GM12878 (cell line): Measurements from ENCODE around the gene TBC1D32. TPM values are rescaled to one million over a fixed set of nuclear protein-coding genes. Genes with fewer than 3 reads are reported as not detected.

Experiments used
- CBX3 ChIP-seq: fragments of 200-600 bp; sonication (generic); IDR thresholded peaks from 2 replicates; pipeline ENCODE4 v1.6.1; 2016; ENCODE audit warnings: low read depth, borderline replicate concordance
- DPF2 ChIP-seq: fragments of 450-650 bp; IDR thresholded peaks from 2 replicates; pipeline ENCODE4 v1.6.1; 2017; ENCODE audit warnings: mild to moderate bottlenecking
- FOXK2 ChIP-seq: fragments of 450-650 bp; IDR thresholded peaks from 2 replicates; pipeline ENCODE4 v1.6.1; 2017; ENCODE audit warnings: mild to moderate bottlenecking, moderate library complexity
- GATAD2B ChIP-seq: fragments of 450-650 bp; conservative IDR thresholded peaks from 2 replicates; pipeline ENCODE4 v1.6.1; 2017; ENCODE audit warnings: low read depth, mild to moderate bottlenecking, moderate library complexity
- HDAC6 ChIP-seq: fragments of 200-600 bp; sonication (generic); IDR thresholded peaks from one replicate; pipeline ENCODE4 v1.8.0; 2017; ENCODE audit warnings: antibody characterized with exemption; ENCODE audit not compliant: unreplicated experiment
- IKZF1 ChIP-seq: fragments of 450-650 bp; conservative IDR thresholded peaks from 2 replicates; pipeline ENCODE4 v1.6.1; 2017; ENCODE audit warnings: antibody characterized with exemption, mild to moderate bottlenecking
- LARP7 ChIP-seq: fragments of 450-650 bp; IDR thresholded peaks from 2 replicates; pipeline ENCODE4 v1.6.1; 2017; ENCODE audit warnings: mild to moderate bottlenecking
- MYB ChIP-seq: fragments of 150-350 bp; IDR thresholded peaks from 2 replicates; pipeline ENCODE4 v1.6.1; 2014; ENCODE audit warnings: mild to moderate bottlenecking, low read depth, low read length, borderline replicate concordance
- PAX5 ChIP-seq: IDR thresholded peaks from 2 replicates; pipeline ENCODE4 v1.6.1; 2011; ENCODE audit warnings: low read depth, low read length, borderline replicate concordance
- RAD51 ChIP-seq: fragments of 450-650 bp; IDR thresholded peaks from 2 replicates; pipeline ENCODE4 v1.6.1; 2016; ENCODE audit warnings: moderate library complexity, mild to moderate bottlenecking, inconsistent platforms
- RUNX3 ChIP-seq: IDR thresholded peaks from 2 replicates; pipeline ENCODE4 v1.6.1; 2012; ENCODE audit warnings: low read length, inconsistent platforms
- TARDBP ChIP-seq: IDR thresholded peaks from 2 replicates; pipeline ENCODE4 v1.6.1; 2016; ENCODE audit warnings: borderline replicate concordance
- TBL1XR1 ChIP-seq: IDR thresholded peaks from 2 replicates; pipeline ENCODE4 v1.6.1; 2012; ENCODE audit warnings: low read depth, low read length, improper control_type of control experiment
- ZBED1 ChIP-seq: IDR thresholded peaks from 2 replicates; pipeline ENCODE4 v1.6.1; 2016; ENCODE audit warnings: borderline replicate concordance
- polyA plus RNA-seq, 11 experiments: library from polyadenylated mRNA; depleted of rRNA in 4 of 11; unstranded in 6 of 11; stranded (reverse) in 5 of 11; fragments of >200 nt; fragmentation: Nextera tagmentation in 4 of 11; fragmentation: Illumina TruSeq in 1 of 11; extraction: Ambion mirVana in 4 of 11; extraction: Trizol in 1 of 11; gene quantifications; 1 replicate in 1 of 11; 2 replicates in 10 of 11; pipeline versions ENCODE4 v1.2.1 to v1.2.3, GENCODE V29; 2011 to 2016; ENCODE audit warnings: inconsistent platforms in 2 of 11, missing spikeins in 2 of 11, low read depth in 1 of 11
- total RNA-seq, 4 experiments: library from RNA; depleted of rRNA in 3 of 4; stranded (reverse); fragments of >200 nt in 3 of 4; fragmentation: Illumina TruSeq in 1 of 4; extraction: Trizol in 1 of 4; gene quantifications; 2 replicates each; pipeline versions ENCODE4 v1.2.1 to v1.2.3, GENCODE V29; 2013 to 2021
- TF ChIP-seq, protein P1 (sequence below), 3 experiments: IDR thresholded peaks in 2 of 3; conservative IDR thresholded peaks in 1 of 3; 2 replicates each; pipeline ENCODE4 v1.5.1; 2011; ENCODE audit warnings: low read depth in 3 of 3, low read length in 3 of 3, mild to moderate bottlenecking in 3 of 3, control low read depth in 2 of 3, moderate library complexity in 2 of 3, inconsistent platforms in 1 of 3, mixed read lengths in 1 of 3; ENCODE audit not compliant: control insufficient read depth in 2 of 3, insufficient read depth in 1 of 3; ENCODE audit errors: extremely low read depth in 1 of 3
- TF ChIP-seq, protein P2 (sequence below): fragments of 450-650 bp; IDR thresholded peaks from 2 replicates; pipeline ENCODE4 v1.6.1; 2017; ENCODE audit warnings: low read depth, mild to moderate bottlenecking, moderate library complexity
- TF ChIP-seq, protein P3 (sequence below): fragments of 150-350 bp; IDR thresholded peaks from 2 replicates; pipeline ENCODE4 v1.6.1; 2014; ENCODE audit warnings: mild to moderate bottlenecking, low read depth, low read length
- TF ChIP-seq, protein P4 (sequence below): IDR thresholded peaks from 2 replicates; pipeline ENCODE4 v1.6.1; 2012; ENCODE audit warnings: low read depth, low read length, improper control_type of control experiment
- TF ChIP-seq, protein P5 (sequence below): fragments of 450-650 bp; conservative IDR thresholded peaks from 2 replicates; pipeline ENCODE4 v1.6.1; 2017; ENCODE audit warnings: mild to moderate bottlenecking, moderate library complexity

Gene TBC1D32
- total and polyA plus RNA-seq, 10 of the 15 experiments (the other 5 are each of a cell fraction or from before 2014, with no cell fraction given), result 2.2 to 10.2 (median 4.1) TPM

DNA sequence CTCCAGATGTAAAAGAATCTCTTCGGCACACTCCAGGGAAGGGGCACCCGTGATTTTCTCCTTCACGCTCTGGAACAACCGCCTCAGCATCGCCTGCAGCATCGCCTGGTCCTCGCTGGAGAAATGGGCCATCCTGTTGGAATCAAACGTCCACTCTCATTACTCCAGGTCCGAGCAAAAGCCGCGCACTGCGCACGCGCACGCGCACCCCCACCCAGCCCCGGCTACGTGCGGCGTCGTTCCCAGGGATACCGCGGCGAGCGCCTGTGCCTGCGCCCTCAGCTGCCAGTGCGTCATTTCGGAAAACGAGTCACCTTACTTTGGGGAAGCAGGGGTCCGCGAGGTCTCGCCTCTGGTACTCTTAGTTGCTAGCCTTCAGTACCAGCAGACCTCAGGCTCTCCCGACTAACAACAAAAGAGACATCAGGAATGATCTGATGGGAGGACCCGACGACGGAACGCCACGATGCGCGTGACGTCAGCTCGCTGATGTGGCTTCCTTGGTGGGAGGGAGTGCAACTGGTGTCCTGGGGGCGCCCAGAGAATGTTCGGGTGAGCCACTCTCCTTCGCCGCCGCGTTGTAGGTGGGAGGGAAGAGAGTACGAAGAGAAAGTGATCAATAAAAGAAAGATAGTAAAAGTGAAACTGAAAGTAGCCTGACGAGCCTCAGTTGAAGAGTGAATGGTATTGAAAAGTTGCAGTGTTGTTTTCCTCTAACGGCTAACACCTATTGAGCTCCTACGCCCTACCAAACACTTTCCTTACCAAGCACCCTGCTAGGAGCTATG is at the start of gene TBC1D32 (continued):
- TF ChIP-seq RAD51, result no peak
- TF ChIP-seq, protein P1, sequence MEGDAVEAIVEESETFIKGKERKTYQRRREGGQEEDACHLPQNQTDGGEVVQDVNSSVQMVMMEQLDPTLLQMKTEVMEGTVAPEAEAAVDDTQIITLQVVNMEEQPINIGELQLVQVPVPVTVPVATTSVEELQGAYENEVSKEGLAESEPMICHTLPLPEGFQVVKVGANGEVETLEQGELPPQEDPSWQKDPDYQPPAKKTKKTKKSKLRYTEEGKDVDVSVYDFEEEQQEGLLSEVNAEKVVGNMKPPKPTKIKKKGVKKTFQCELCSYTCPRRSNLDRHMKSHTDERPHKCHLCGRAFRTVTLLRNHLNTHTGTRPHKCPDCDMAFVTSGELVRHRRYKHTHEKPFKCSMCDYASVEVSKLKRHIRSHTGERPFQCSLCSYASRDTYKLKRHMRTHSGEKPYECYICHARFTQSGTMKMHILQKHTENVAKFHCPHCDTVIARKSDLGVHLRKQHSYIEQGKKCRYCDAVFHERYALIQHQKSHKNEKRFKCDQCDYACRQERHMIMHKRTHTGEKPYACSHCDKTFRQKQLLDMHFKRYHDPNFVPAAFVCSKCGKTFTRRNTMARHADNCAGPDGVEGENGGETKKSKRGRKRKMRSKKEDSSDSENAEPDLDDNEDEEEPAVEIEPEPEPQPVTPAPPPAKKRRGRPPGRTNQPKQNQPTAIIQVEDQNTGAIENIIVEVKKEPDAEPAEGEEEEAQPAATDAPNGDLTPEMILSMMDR (IDR thresholded peaks at IDR 0.05 in 2 of 3, conservative IDR thresholded peaks at IDR 0.05 in 1 of 3; ENCODE audit: control insufficient read depth in 2 of 3, extremely low read depth in 1 of 3, insufficient read depth in 1 of 3, low read depth in 3 of 3, low read length in 3 of 3), result no peak
- TF ChIP-seq CBX3, result no peak
- peak; percentile 64; the same call in 1 of the 2 replicates for TF ChIP-seq DPF2
- no peak for TF ChIP-seq TBL1XR1
- TF ChIP-seq LARP7, result peak; percentile 71
- TF ChIP-seq ZBED1, result no peak
- TF ChIP-seq GATAD2B, result peak; percentile 61; the same call in 1 of the 2 replicates
- peak; percentile 81 for TF ChIP-seq IKZF1
- TF ChIP-seq, protein P2, sequence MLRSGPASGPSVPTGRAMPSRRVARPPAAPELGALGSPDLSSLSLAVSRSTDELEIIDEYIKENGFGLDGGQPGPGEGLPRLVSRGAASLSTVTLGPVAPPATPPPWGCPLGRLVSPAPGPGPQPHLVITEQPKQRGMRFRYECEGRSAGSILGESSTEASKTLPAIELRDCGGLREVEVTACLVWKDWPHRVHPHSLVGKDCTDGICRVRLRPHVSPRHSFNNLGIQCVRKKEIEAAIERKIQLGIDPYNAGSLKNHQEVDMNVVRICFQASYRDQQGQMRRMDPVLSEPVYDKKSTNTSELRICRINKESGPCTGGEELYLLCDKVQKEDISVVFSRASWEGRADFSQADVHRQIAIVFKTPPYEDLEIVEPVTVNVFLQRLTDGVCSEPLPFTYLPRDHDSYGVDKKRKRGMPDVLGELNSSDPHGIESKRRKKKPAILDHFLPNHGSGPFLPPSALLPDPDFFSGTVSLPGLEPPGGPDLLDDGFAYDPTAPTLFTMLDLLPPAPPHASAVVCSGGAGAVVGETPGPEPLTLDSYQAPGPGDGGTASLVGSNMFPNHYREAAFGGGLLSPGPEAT, result no peak; the same call in 1 of the 2 replicates
- no peak for TF ChIP-seq MYB
- peak; percentile 21 for TF ChIP-seq HDAC6
- peak; percentile 54 for TF ChIP-seq RUNX3
- peak; percentile 63 for TF ChIP-seq FOXK2
- no peak for TF ChIP-seq TARDBP
- TF ChIP-seq, protein P3, sequence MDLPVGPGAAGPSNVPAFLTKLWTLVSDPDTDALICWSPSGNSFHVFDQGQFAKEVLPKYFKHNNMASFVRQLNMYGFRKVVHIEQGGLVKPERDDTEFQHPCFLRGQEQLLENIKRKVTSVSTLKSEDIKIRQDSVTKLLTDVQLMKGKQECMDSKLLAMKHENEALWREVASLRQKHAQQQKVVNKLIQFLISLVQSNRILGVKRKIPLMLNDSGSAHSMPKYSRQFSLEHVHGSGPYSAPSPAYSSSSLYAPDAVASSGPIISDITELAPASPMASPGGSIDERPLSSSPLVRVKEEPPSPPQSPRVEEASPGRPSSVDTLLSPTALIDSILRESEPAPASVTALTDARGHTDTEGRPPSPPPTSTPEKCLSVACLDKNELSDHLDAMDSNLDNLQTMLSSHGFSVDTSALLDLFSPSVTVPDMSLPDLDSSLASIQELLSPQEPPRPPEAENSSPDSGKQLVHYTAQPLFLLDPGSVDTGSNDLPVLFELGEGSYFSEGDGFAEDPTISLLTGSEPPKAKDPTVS, result no peak
- TF ChIP-seq, protein P4, sequence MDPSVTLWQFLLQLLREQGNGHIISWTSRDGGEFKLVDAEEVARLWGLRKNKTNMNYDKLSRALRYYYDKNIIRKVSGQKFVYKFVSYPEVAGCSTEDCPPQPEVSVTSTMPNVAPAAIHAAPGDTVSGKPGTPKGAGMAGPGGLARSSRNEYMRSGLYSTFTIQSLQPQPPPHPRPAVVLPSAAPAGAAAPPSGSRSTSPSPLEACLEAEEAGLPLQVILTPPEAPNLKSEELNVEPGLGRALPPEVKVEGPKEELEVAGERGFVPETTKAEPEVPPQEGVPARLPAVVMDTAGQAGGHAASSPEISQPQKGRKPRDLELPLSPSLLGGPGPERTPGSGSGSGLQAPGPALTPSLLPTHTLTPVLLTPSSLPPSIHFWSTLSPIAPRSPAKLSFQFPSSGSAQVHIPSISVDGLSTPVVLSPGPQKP, result no peak
- no peak for TF ChIP-seq PAX5
- TF ChIP-seq, protein P5, sequence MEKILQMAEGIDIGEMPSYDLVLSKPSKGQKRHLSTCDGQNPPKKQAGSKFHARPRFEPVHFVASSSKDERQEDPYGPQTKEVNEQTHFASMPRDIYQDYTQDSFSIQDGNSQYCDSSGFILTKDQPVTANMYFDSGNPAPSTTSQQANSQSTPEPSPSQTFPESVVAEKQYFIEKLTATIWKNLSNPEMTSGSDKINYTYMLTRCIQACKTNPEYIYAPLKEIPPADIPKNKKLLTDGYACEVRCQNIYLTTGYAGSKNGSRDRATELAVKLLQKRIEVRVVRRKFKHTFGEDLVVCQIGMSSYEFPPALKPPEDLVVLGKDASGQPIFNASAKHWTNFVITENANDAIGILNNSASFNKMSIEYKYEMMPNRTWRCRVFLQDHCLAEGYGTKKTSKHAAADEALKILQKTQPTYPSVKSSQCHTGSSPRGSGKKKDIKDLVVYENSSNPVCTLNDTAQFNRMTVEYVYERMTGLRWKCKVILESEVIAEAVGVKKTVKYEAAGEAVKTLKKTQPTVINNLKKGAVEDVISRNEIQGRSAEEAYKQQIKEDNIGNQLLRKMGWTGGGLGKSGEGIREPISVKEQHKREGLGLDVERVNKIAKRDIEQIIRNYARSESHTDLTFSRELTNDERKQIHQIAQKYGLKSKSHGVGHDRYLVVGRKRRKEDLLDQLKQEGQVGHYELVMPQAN, result peak; percentile 75
